ENCODE data around the gene SYNRG. TPM values are rescaled to one million over a fixed set of nuclear protein-coding genes. Genes with fewer than 3 reads are reported as not detected.
"Not testable (repeated sequence)": the region's sequence is repeated elsewhere in the genome, so short reads cannot be mapped to it uniquely, and the experiment has no call there.

SYNRG gene
- total and polyA plus RNA-seq, 2 of the 13 experiments (the other 11 are each of a cell fraction or from before 2014, with no cell fraction given): 7.3 to 8.7 TPM

DNA sequence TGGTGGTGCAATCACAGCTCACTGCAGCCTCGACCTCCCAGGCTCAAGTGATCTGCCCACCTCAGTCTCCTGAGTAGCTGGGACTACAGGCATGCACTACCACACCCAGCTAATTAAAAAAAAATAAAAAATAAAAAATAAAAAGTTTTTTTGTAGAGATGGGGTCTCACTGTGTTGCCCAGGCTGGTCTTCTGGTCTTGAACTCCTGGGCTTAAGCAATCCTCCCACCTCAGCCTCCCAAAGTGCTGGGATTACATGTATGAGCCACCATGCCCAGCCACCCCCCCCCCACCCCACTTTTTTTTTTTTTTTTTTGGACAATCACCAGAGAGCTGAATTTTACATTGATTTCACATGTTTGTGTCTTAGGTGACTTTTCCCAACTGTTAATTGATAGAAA is 97.6 kb downstream of the SYNRG start:
- H3K9ac ChIP-seq (ENCODE audit: insufficient read depth, low read depth, low read length); H2AFZ ChIP-seq (ENCODE audit: low read length); H4K20me1 ChIP-seq (ENCODE audit: insufficient read depth, low read length); in situ Hi-C loops (cut with HindIII; ENCODE audit: extremely low pct_ligation_motif_present, low pct_unique_long_range_greater_than_20kb); FAIRE-seq; DNase-seq (ENCODE audit: low spot score); H3K27ac ChIP-seq (ENCODE audit: extremely low read length, insufficient read depth, low read length); H3K4me3 ChIP-seq (replicated peaks in 1 of 3; ENCODE audit: insufficient read depth in 1 of 3, low read depth in 2 of 3, low read length in 3 of 3); ATAC-seq; intact Hi-C loops (cut with micrococcal nuclease; ENCODE audit: unreplicated experiment); H3K9me3 ChIP-seq (ENCODE audit: low read length); H3K27me3 ChIP-seq (ENCODE audit: control insufficient read depth in 1 of 2, insufficient read depth in 2 of 2, low read length in 2 of 2); CTCF ChIA-PET (ENCODE audit: low intra/inter-chr PET ratio, low total read pairs); BruUV-seq (replicated peaks); H3K4me2 ChIP-seq (ENCODE audit: low read depth, low read length): not testable (repeated sequence)
- TF ChIP-seq ZNF121 (CRISPR knock-in tag; IDR thresholded peaks at IDR 0.05): peak; percentile 70
- TF ChIP-seq, protein P1, sequence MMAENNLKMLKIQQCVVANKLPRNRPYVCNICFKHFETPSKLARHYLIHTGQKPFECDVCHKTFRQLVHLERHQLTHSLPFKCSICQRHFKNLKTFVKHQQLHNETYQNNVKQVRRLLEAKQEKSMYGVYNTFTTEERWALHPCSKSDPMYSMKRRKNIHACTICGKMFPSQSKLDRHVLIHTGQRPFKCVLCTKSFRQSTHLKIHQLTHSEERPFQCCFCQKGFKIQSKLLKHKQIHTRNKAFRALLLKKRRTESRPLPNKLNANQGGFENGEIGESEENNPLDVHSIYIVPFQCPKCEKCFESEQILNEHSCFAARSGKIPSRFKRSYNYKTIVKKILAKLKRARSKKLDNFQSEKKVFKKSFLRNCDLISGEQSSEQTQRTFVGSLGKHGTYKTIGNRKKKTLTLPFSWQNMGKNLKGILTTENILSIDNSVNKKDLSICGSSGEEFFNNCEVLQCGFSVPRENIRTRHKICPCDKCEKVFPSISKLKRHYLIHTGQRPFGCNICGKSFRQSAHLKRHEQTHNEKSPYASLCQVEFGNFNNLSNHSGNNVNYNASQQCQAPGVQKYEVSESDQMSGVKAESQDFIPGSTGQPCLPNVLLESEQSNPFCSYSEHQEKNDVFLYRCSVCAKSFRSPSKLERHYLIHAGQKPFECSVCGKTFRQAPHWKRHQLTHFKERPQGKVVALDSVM (CRISPR knock-in tag; IDR thresholded peaks at IDR 0.05): peak; percentile 54
- 92% methylated on average over 1 of the region's 1 CpG for WGBS (ENCODE audit: low lambda C conversion rate)
- Histone ChIP-seq H3K36me3 (replicated peaks in 1 of 2; ENCODE audit: control insufficient read depth in 1 of 2, insufficient read depth in 2 of 2, low read length in 2 of 2) (peaks cover 11 to 42% of the 10 kb centered on the region in 2 experiments; a peak in 4 of 5 replicates), H3K79me2 (ENCODE audit: insufficient read depth, low read length) (peaks cover 36% of the 10 kb centered on the region), H3K4me1 (ENCODE audit: insufficient read depth, low read length) (peaks cover 16% of the 10 kb centered on the region)
- POLR2A ChIA-PET: interaction anchor here (0.9 kb wide), 1 partner anchor 10 kb away, joined by 3 read pairs; no protein-coding TSS in a partner anchor

DNA sequence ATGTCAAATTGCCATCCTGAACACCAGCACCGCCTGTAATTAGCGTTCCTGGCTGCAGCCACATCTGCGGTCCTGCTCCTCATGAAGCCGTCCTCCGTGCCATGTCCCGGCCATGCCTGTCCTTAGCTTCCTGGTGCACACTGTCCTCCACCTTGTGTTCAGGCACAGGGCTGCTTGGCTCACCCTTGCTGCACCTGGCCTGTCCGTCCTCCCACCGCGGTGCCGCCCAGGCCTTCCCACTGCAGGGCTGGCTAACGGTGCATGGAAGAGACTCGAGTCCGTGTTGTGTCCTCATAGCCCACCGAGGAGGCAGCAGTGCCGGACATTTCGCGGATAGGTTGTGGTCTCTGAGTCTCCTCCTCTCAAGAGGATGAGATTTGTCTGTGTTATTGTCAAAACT is 99.2 kb downstream of the SYNRG start:
- Histone ChIP-seq H3K9ac (ENCODE audit: insufficient read depth, low read depth, low read length) (no peak overlapping the region), H3K36me3 (replicated peaks in 1 of 2; ENCODE audit: control insufficient read depth in 1 of 2, insufficient read depth in 2 of 2, low read length in 2 of 2) (peaks cover 11 to 42% of the 10 kb centered on the region in 2 experiments; a peak in 4 of 5 replicates), H3K4me3 (replicated peaks in 1 of 3; ENCODE audit: insufficient read depth in 1 of 3, low read depth in 2 of 3, low read length in 3 of 3) (no peak overlapping the region), H3K4me2 (ENCODE audit: low read depth, low read length) (no peak overlapping the region), H3K4me1 (ENCODE audit: insufficient read depth, low read length) (peaks cover 24% of the 10 kb centered on the region), H2AFZ (ENCODE audit: low read length) (no peak overlapping the region), H3K9me3 (ENCODE audit: low read length) (no peaks in the 10 kb centered on the region), H4K20me1 (ENCODE audit: insufficient read depth, low read length) (0 out of 2 replicates have a peak, but pooled peaks cover 9% of the 10 kb centered on the region), H3K27ac (ENCODE audit: extremely low read length, insufficient read depth, low read length) (no peak overlapping the region), H3K79me2 (ENCODE audit: insufficient read depth, low read length) (peaks cover 51% of the 10 kb centered on the region), H3K27me3 (ENCODE audit: control insufficient read depth in 1 of 2, insufficient read depth in 2 of 2, low read length in 2 of 2) (no peaks in the 10 kb centered on the region)
- ATAC-seq: no peak
- intact Hi-C loops (cut with micrococcal nuclease; ENCODE audit: unreplicated experiment): no loop called here
- no peak for DNase-seq (ENCODE audit: low spot score)
- BruUV-seq (replicated peaks): no TSS peak
- in situ Hi-C loops (cut with HindIII; ENCODE audit: extremely low pct_ligation_motif_present, low pct_unique_long_range_greater_than_20kb): no loop called here
- POLR2A ChIA-PET: no interaction called here
- no peak for FAIRE-seq
- 96% methylated on average over 17 of the region's 17 CpGs for WGBS (ENCODE audit: low lambda C conversion rate)
- CTCF ChIA-PET (ENCODE audit: low intra/inter-chr PET ratio, low total read pairs): no interaction called here
- TF ChIP-seq HNRNPLL (IDR thresholded peaks at IDR 0.05; ENCODE audit: low read depth, low read length, poor library complexity, severe bottlenecking) (no peak), ZNF678 (CRISPR knock-in tag; IDR thresholded peaks at IDR 0.05) (no peak), FOXC1 (CRISPR knock-in tag; IDR thresholded peaks at IDR 0.05; ENCODE audit: borderline replicate concordance) (no peak), HHEX (CRISPR knock-in tag; IDR thresholded peaks at IDR 0.05) (no peak)
- TF ChIP-seq, protein P2, sequence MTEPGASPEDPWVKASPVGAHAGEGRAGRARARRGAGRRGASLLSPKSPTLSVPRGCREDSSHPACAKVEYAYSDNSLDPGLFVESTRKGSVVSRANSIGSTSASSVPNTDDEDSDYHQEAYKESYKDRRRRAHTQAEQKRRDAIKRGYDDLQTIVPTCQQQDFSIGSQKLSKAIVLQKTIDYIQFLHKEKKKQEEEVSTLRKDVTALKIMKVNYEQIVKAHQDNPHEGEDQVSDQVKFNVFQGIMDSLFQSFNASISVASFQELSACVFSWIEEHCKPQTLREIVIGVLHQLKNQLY (CRISPR knock-in tag; IDR thresholded peaks at IDR 0.05): no peak

Data from HepG2 (cell line).